Stimulated activated CD8-positive, alpha-beta memory T cell treated with anti-CD3 and anti-CD28 coated beads, Interleukin-4, amount 100 ng/mL, for 24 hours (primary cell): ENCODE measurements around the gene CAB39.
A peak's percentile ranks its signal among the peaks of the same experiment; 100 is the strongest.

Experiments
- DNase-seq: peaks from one replicate; pipeline ENCODE4 v3.0.0-alpha.2; 2020; ENCODE audit warnings: low read depth

Gene CAB39

GRCh38 chr2:230785346-230785745, 72.7 kb downstream of the CAB39 start:
- DNase-seq, result no peak

GRCh38 chr2:230787101-230787500, 74.5 kb downstream of the CAB39 start:
- no peak for DNase-seq

GRCh38 chr2:230788554-230789175, 76.0 kb downstream of the CAB39 start:
- no peak for DNase-seq

GRCh38 chr2:230790981-230791380, 78.3 kb downstream of the CAB39 start:
- DNase-seq, result no peak

- peak; percentile 56 for DNase-seq
These were observed 81.1 kb downstream of the CAB39 start for GRCh38 chr2:230793572-230794359.

- no peak for DNase-seq
These were observed 81.9 kb downstream of the CAB39 start for GRCh38 chr2:230794497-230794896.

- no peak for DNase-seq
These were observed 83.2 kb downstream of the CAB39 start for GRCh38 chr2:230795856-230796255.

GRCh38 chr2:230796280-230796862, 83.7 kb downstream of the CAB39 start:
- no peak for DNase-seq

GRCh38 chr2:230797515-230798495, 85.2 kb downstream of the CAB39 start:
- DNase-seq, result no peak

- no peak for DNase-seq
These were observed 86.2 kb downstream of the CAB39 start for GRCh38 chr2:230798769-230799399.

- no peak for DNase-seq
These were observed 92.8 kb downstream of the CAB39 start for GRCh38 chr2:230805353-230806017.

GRCh38 chr2:230807729-230808128, 95.1 kb downstream of the CAB39 start:
- DNase-seq, result no peak

GRCh38 chr2:230809015-230809414, 96.4 kb downstream of the CAB39 start:
- DNase-seq, result no peak

GRCh38 chr2:230809677-230810251, 97.1 kb downstream of the CAB39 start:
- DNase-seq, result no peak

- DNase-seq, result no peak
These were observed 98.9 kb downstream of the CAB39 start for GRCh38 chr2:230811508-230811907.

GRCh38 chr2:230812033-230812432, 99.4 kb downstream of the CAB39 start:
- DNase-seq, result no peak

- DNase-seq, result no peak
These were observed 102.0 kb downstream of the CAB39 start for GRCh38 chr2:230814616-230815015.

GRCh38 chr2:230815088-230815487, 102.4 kb downstream of the CAB39 start:
- DNase-seq, result no peak

GRCh38 chr2:230816735-230817134, 104.1 kb downstream of the CAB39 start:
- DNase-seq, result no peak

- DNase-seq, result no peak
These were observed 106.8 kb downstream of the CAB39 start for GRCh38 chr2:230819433-230819832.
